Suppressor macrophage treated with lipopolysaccharide for 4 hours (primary cell): Measurements from ENCODE around the gene CRELD1.

Source experiments
- DNase-seq: peaks from one replicate; pipeline ENCODE4 v3.0.0-alpha.2; 2020

The CRELD1 gene

DNA sequence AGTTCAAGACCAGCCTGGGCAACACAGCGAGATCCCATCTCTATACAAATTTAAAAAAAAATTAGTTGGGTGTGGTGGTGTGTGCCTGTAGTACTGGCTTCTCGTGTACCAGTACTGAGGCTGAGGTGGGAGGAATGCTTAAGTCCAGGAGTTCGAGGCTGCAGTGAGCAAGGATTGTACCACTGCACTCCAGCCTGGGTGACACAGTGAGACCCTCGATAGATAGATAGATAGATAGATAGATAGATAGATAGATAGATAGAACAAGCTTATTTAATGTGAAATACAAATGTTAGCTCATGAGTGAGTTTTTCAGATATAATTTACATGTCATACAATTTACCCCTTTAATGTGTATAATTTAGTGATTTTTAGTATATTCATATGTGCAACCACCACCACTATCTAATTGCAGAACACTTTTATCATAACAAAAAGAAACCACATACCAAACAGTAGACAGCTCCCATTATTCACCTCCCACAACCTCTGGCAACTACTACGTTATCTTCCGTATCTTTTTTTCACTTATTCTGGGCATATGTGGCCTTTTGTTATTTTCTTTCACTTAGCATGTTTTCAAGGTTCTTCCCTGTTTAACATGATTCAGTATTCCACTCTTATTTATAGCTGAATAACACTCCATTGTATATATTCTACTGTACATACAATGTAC lies 31.7 kb downstream of the CRELD1 start:
- DNase-seq, result no peak

- no peak for DNase-seq
Observed at GRCh38 chr3:9966841-9967240, 33.2 kb downstream of the CRELD1 start.

GRCh38 chr3:9969632-9970019 lies 36.0 kb downstream of the CRELD1 start:
- no peak for DNase-seq

DNA sequence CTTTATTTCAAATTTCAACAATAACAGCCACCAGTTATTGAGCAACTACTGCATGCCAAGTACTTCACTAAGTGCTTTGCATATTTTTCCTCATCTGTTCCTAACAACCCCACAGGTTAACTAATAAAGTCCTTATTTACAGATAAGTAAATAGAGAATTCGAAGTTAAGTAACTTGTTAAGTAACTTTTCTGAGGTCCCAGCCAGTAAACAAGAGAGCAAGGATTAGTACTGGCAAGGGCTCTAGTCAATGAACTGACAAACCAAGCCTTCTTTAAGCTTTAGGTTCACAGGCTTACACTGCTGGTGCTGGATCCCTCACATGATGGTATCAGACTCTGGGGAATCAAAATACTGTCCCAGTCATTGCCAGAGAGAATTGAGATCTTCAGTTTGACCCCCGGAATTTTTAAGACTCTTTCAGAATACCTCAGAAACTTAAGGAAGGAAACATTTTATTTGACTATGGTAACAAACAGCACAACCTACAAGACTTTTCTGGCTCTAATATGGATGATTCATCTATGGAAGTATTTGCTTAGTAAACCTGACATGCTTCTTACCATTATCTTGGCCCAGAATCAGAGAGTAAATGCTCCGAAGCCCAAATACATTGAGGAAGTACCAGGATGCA lies 36.5 kb downstream of the CRELD1 start:
- DNase-seq, result no peak

- DNase-seq, result peak; percentile 94
Observed at GRCh38 chr3:9976721-9977709, 43.4 kb downstream of the CRELD1 start.

GRCh38 chr3:9978710-9979305 lies 45.2 kb downstream of the CRELD1 start:
- DNase-seq, result no peak

- DNase-seq, result no peak
Observed at GRCh38 chr3:9980251-9980650, 46.6 kb downstream of the CRELD1 start.

GRCh38 chr3:9986230-9986725 lies 52.6 kb downstream of the CRELD1 start:
- DNase-seq, result no peak

- no peak for DNase-seq
Observed at GRCh38 chr3:9994086-9994844, 60.6 kb downstream of the CRELD1 start.
